SH-SY5Y (cell line): ENCODE measurements around the gene HS6ST3.

Experiments used
- GATA2 ChIP-seq: IDR thresholded peaks from 2 replicates; pipeline ENCODE4 v1.6.1; 2011; ENCODE audit warnings: mild to moderate bottlenecking, low read depth, low read length
- GATA3 ChIP-seq: IDR thresholded peaks from 2 replicates; pipeline ENCODE4 v1.6.1; 2011; ENCODE audit warnings: low read depth, mild to moderate bottlenecking, low read length, moderate library complexity

Gene HS6ST3

GRCh38 chr13:96816261-96816660 lies 726.4 kb downstream of the HS6ST3 start:
- no peak for TF ChIP-seq GATA3
- TF ChIP-seq GATA2: no peak

DNA sequence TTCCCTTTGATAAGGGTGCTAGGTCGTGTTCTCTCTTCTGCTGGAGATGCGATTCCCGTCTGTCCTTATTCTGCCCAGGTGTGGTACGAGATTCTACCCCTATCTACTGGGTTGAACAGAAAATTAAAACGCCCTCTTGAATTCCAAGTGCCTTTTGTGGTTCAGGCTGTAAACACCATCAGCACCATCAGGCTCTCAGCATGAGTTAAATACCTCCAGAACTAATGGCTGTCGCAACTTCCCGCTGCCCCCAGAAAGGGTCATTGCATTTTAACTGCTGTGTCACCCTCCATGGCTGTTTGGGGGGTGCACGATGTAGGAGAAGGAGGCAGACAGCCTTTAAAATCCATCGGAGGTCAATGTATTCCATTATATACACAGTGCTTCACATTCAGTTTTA lies 727.0 kb downstream of the HS6ST3 start:
- TF ChIP-seq GATA3 (no peak), GATA2 (no peak)

- TF ChIP-seq GATA2: no peak
Observed at GRCh38 chr13:96817336-96817941, 727.5 kb downstream of the HS6ST3 start.

DNA sequence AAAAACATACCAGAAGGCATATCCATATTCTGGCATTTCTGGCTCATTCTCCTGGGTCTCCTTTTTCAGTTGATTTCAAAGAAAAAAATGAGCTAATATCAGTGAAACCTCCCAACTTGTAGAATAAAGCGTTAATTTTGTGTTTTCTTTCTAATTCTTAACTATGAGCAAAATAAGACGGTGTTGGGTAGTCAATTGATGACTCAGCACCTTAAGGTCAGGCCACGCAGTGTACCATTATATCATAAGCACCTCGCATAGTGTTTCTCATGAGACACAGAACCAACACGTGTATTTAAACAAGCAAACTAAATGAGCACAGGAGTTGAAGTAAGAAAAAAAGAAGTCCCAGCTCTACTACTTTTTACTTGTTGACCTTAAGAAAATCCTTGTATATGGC lies 729.5 kb downstream of the HS6ST3 start:
- no peak for TF ChIP-seq GATA2
- no peak for TF ChIP-seq GATA3

- TF ChIP-seq GATA2 (no peak), GATA3 (no peak)
Observed at GRCh38 chr13:96821381-96821780, 731.5 kb downstream of the HS6ST3 start.

GRCh38 chr13:96821971-96822370 lies 732.1 kb downstream of the HS6ST3 start:
- TF ChIP-seq GATA3 (no peak), GATA2 (peak; percentile 79)

DNA sequence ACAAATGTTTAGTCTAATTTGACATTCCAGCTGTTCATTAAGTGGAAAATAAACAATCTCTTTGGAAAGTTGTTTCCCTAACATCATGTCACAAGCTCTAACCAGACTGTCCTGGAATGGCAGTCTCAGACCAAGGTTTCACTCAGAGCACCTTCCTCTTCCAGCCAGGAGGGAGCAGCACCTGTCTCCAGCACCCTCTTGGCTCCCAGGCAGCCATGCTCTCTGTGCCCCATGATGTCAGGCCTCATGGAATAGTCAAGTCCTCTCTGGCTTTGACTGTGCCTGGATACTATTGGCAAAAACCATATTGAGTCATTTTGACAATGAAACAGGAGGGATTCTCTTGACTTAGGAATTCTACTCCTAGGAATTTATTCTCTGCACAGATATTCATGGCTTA lies 733.0 kb downstream of the HS6ST3 start:
- TF ChIP-seq GATA3: no peak
- no peak for TF ChIP-seq GATA2

GRCh38 chr13:96824140-96824539 lies 734.2 kb downstream of the HS6ST3 start:
- TF ChIP-seq GATA2 (no peak), GATA3 (no peak)

DNA sequence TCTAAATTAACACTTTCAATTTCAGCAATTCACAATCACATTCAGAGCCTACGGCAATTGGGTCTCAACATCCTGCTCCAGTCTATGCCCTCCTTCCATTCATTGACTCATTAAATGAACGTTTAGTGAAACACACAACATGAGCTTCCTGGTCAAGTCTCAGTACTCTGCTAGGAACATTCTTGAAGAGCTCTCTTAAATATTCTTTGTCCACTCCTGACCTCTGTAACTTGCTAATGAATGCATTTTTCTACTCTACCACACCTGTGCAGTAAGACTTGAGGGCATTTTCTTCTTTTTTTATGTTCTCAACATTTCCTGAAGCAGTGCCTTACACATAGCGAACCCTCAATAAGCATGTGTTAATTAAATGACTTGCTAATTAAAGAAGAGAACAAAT lies 735.7 kb downstream of the HS6ST3 start:
- no peak for TF ChIP-seq GATA2
- TF ChIP-seq GATA3: no peak

DNA sequence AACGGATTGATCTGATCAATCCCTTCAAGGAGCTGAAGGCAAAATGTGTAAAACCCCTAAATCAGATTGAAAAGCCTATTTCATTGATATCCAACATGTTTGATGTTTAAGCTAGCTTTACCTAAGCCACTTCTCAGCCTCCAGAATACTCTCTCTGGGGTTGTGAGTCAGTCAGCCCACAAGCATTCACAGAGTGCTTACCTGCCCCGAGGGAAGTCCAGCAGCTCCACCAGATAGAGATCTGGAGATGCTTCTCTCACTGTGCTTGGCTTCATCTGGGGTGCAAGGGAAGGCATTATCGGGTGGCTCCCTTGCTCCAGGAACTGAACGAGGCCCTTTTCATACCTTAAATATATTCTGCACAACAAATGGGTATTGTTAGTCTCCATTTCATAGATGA lies 744.7 kb downstream of the HS6ST3 start:
- no peak for TF ChIP-seq GATA2
- TF ChIP-seq GATA3: no peak

DNA sequence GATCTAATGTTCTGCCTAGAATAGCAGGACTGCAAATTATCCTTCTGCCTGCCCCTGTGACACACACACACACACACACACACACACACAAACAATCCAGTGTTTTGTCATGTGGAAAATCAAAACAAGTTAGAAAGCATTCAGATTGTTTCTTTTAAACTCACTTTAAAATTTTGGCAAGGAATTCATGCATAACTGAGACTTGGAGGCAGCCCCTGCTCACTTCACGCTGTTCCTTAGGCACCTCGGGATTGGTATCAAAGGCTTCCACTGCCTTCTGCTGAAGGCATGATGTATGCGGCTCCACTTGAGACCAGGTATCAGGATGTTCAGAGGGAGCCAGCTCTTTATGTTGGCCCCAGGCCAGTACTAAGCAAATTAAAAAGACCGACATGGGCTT lies 745.6 kb downstream of the HS6ST3 start:
- no peak for TF ChIP-seq GATA3
- TF ChIP-seq GATA2: no peak

DNA sequence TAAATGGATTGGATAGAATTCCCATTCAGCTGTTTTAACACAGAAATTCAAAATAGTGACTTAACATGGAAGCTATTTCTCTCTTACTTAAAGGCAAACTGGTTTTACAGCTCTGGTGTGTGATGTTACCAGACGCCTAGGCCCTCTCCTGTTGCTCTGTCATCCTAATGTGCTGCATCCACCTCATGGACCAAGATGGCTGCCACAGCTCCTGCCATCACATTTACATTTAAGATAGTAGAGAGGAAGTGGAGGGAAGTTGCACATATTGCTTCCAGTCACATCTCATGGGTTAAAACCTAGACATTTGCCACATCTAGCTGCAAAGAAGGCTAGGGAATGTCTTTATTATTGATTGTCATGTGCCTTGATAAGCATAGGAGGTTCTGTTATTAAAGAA lies 746.8 kb downstream of the HS6ST3 start:
- no peak for TF ChIP-seq GATA3
- TF ChIP-seq GATA2: no peak

GRCh38 chr13:96837809-96838208 lies 747.9 kb downstream of the HS6ST3 start:
- TF ChIP-seq GATA2 (no peak), GATA3 (no peak)

DNA sequence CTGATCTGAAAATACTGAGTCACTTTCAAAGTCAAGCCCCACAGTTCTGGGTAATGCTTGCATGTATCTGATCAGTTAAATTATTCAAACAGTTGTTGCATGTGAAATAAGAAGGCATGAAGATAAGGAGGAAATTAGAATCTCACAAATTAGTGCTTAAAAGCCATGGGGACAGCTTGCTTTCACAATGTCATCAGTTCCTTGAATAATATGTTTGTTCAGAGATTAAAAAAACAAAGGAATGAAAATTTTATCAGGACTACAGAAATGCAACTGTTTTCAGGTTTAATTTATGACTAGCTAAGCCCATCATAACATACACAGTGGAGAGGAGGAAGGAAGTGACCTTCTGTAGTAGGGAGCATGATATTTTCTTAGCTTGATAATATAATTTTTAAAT lies 754.3 kb downstream of the HS6ST3 start:
- TF ChIP-seq GATA3 (no peak), GATA2 (no peak)

- TF ChIP-seq GATA3 (no peak), GATA2 (no peak)
Observed at GRCh38 chr13:96844616-96845015, 754.7 kb downstream of the HS6ST3 start.

DNA sequence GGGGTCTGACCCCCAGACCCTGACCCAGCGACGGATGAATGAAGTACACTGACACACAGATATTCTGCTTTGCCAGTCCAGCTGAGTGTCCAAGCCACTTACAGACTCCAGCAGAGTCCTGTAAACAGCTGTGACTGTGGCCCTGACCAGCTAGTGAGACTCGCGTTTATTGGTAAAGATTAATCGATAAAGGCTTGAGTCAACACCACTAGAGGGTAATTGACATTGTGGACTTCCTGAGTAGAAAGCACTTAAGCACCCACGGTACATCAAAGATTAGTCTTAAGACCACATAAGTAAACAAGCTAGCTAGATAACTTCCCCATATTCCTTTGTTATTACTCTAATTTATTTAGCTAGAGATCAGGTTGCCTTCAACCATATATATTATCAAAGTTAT lies 758.4 kb downstream of the HS6ST3 start:
- TF ChIP-seq GATA3 (no peak), GATA2 (no peak)

DNA sequence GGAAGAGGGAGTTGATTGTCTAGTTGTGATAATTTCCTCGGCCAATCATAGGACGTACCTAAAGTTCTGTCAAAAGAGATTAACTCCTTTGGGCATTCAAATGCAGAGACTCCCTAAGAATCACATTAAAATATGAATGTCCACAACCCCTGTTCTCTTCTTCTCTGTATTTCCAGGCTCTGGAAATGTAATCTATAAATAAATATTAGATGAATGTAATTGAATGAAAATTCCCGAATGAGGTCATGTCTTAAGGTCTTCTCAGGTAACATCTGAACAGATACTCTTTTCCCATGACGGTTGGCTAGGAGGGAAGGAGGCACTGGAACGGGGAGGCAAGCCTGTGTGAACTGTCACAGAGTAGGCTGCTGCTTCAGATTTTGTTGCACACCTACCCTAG lies 759.2 kb downstream of the HS6ST3 start:
- TF ChIP-seq GATA2: no peak
- TF ChIP-seq GATA3: no peak
